ENCODE results near the gene CCNB1. TPM values are rescaled to one million over a fixed set of nuclear protein-coding genes. Genes with fewer than 3 reads are reported as not detected.

CCNB1 gene
- total RNA-seq, 1 donor from 2014 or later, result 6.3 TPM

DNA sequence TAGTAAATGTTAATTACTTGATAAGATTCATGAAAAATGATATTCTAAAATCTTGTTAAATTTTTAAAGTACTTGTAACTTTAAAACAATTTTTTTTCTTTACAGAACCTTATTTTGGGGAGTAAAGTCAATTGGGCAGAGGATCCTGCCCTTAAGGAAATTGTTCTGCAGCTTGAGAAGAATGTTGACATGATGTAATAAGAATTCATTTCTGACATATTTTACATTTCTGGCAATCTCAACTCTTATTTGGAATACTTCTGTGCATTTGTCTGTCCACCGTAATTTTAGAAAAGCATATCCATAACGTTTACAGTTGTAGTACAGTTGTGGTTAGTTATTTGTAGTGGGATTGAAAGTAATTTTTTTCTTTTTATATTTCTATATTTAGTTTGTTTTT is 42.7 kb downstream of the CCNB1 start:
- no peak for DNase-seq (ENCODE audit: low read depth)
- TF ChIP-seq, protein P1, sequence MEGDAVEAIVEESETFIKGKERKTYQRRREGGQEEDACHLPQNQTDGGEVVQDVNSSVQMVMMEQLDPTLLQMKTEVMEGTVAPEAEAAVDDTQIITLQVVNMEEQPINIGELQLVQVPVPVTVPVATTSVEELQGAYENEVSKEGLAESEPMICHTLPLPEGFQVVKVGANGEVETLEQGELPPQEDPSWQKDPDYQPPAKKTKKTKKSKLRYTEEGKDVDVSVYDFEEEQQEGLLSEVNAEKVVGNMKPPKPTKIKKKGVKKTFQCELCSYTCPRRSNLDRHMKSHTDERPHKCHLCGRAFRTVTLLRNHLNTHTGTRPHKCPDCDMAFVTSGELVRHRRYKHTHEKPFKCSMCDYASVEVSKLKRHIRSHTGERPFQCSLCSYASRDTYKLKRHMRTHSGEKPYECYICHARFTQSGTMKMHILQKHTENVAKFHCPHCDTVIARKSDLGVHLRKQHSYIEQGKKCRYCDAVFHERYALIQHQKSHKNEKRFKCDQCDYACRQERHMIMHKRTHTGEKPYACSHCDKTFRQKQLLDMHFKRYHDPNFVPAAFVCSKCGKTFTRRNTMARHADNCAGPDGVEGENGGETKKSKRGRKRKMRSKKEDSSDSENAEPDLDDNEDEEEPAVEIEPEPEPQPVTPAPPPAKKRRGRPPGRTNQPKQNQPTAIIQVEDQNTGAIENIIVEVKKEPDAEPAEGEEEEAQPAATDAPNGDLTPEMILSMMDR (IDR thresholded peaks at IDR 0.05; ENCODE audit: insufficient read depth, low read length, severe bottlenecking), result no peak
- Histone ChIP-seq H3K36me3 (ENCODE audit: control insufficient read depth, insufficient read depth, low read length) (no peaks in the 10 kb centered on the region), H3K4me3 (ENCODE audit: low read depth, low read length) (no peak overlapping the region), H3K27me3 (ENCODE audit: control insufficient read depth, insufficient read depth, low read length) (no peaks in the 10 kb centered on the region)
- no peak for FAIRE-seq

DNA sequence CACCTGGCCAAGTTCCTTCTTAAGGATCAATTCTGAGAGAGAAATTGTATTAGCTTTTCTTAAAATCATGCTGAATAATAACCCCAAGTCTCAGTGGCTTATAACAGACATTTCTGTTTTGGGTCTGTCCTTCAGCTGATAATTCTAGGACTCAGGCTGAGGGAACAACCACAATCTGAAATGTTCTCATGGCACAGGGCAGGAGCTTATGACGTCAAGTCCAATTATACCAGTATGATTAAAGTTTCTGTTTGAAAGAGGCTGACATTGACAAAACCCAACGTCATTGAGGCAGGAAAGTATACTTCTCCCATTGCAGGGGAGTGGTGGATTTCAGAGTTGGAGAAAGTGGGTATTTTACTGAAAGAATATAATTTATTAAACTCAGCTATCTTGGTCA is 44.2 kb downstream of the CCNB1 start:
- Histone ChIP-seq H3K4me3 (ENCODE audit: low read depth, low read length) (no peak overlapping the region), H3K27me3 (ENCODE audit: control insufficient read depth, insufficient read depth, low read length) (no peaks in the 10 kb centered on the region), H3K36me3 (ENCODE audit: control insufficient read depth, insufficient read depth, low read length) (no peaks in the 10 kb centered on the region)
- TF ChIP-seq, protein P1 (IDR thresholded peaks at IDR 0.05; ENCODE audit: insufficient read depth, low read length, severe bottlenecking), result no peak
- DNase-seq (ENCODE audit: low read depth) (no peak), FAIRE-seq (no peak)

GRCh38 chr5:69212022-69212421 is 45.1 kb downstream of the CCNB1 start:
- Histone ChIP-seq H3K27me3 (ENCODE audit: control insufficient read depth, insufficient read depth, low read length) (no peaks in the 10 kb centered on the region), H3K4me3 (ENCODE audit: low read depth, low read length) (no peak overlapping the region), H3K36me3 (ENCODE audit: control insufficient read depth, insufficient read depth, low read length) (no peaks in the 10 kb centered on the region)
- no peak for FAIRE-seq
- TF ChIP-seq, protein P1 (IDR thresholded peaks at IDR 0.05; ENCODE audit: insufficient read depth, low read length, severe bottlenecking), result no peak
- DNase-seq (ENCODE audit: low read depth), result no peak

DNA sequence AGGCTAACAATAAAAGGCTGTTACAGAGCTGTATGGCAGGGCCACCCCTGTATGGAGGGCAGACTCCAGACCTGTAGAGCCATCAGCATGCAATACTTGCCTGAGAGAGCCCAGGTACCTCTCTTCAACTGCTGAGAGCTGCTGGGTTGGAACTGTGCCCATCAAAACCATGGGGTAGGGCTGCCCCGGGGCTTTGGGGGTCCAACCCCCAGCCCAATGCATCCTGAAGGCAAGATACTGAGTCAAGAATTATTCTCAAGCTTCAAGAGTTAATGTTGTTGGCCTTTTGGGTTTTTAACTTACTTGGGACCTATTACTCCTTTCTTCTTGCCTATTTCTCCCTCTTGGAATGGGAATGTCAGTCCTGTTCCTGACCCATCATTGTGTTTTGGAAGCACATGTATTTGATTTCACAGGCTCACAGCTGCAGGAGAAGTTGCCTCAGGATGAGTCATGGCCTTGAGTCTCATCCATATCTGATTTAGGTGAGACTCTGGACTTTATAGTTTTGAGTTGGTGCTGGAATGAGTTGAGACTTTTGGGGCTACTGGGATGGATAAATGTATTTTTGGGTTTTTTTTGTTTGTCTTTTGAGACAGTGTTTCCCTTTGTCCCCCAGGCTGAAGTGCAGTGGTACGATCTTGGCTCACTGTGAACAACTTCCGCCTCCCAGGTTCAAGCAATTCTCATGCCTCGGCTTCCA is 46.7 kb downstream of the CCNB1 start:
- peak; percentile 50 for DNase-seq (ENCODE audit: low read depth)

DNA sequence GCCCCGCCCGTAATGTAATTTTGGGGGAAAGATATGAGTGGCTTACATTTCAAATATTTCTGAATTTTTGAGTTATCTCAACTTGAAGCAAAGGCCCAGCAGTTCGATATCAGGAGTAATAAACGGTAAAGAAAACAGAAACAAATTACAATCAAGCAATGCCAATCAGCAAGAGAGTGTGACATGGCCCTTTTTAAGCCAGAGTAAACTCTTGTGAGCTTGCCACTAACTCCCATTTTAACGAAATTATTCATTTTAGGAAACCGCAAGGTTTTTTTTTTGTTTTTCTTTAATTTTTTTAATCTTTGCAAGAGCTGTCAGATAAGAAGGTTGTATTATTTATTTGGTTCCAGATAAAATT is 50.2 kb downstream of the CCNB1 start:
- H3K27me3 ChIP-seq (ENCODE audit: control insufficient read depth, insufficient read depth, low read length), result no peaks in the 10 kb centered on the region
- DNase-seq (ENCODE audit: low read depth) (no peak), FAIRE-seq (no peak)
- TF ChIP-seq, protein P1 (IDR thresholded peaks at IDR 0.05; ENCODE audit: insufficient read depth, low read length, severe bottlenecking), result no peak
- peak overlapping the region; percentile 99 for H3K4me3 ChIP-seq (ENCODE audit: low read depth, low read length)
- no peaks in the 10 kb centered on the region for H3K36me3 ChIP-seq (ENCODE audit: control insufficient read depth, insufficient read depth, low read length)

More for the DNA sequence above, 46.7 kb downstream of the CCNB1 start:
- FAIRE-seq, result no peak
- TF ChIP-seq, protein P1 (IDR thresholded peaks at IDR 0.05; ENCODE audit: insufficient read depth, low read length, severe bottlenecking), result no peak
- Histone ChIP-seq H3K27me3 (ENCODE audit: control insufficient read depth, insufficient read depth, low read length) (no peaks in the 10 kb centered on the region), H3K36me3 (ENCODE audit: control insufficient read depth, insufficient read depth, low read length) (no peaks in the 10 kb centered on the region), H3K4me3 (ENCODE audit: low read depth, low read length) (no peak overlapping the region)

Measured in bronchial epithelial cell (primary cell).